Nephron (organoid): Measurements from ENCODE around the gene TRIB2.
A peak's percentile ranks its signal among the peaks of the same experiment; 100 is the strongest.

Experiments
- H3K27ac Mint-ChIP-seq, 3 experiments: 2 replicates each; pipeline ENCODE4 v1.8.0; 2020; ENCODE audit warnings: mixed read lengths in 3 of 3, mild to moderate bottlenecking in 2 of 3, moderate library complexity in 1 of 3
- H3K27me3 Mint-ChIP-seq: 2 replicates; pipeline ENCODE4 v1.8.0; 2021; ENCODE audit warnings: low read depth, mild to moderate bottlenecking, moderate library complexity, mixed read lengths
- H3K36me3 Mint-ChIP-seq: 2 replicates; pipeline ENCODE4 v1.8.0; 2020; ENCODE audit warnings: low read depth, mixed read lengths
- H3K4me1 Mint-ChIP-seq: 2 replicates; pipeline ENCODE4 v1.8.0; 2020; ENCODE audit warnings: mixed read lengths
- H3K4me3 Mint-ChIP-seq, 3 experiments: 2 replicates each; pipeline ENCODE4 v1.8.0; 2020; ENCODE audit warnings: mild to moderate bottlenecking in 3 of 3, mixed read lengths in 3 of 3, moderate library complexity in 2 of 3
- H3K9me3 Mint-ChIP-seq: 2 replicates; pipeline ENCODE4 v1.8.0; 2020; ENCODE audit warnings: mixed read lengths
- CTCF ChIP-seq, 3 experiments: fragments of 200-600 bp; sonication (generic); IDR thresholded peaks; one replicate each; pipeline ENCODE4 v1.5.0; 2021; ENCODE audit warnings: antibody characterized with exemption in 3 of 3; ENCODE audit not compliant: unreplicated experiment in 3 of 3

Gene TRIB2

GRCh38 chr2:12719400-12720277 is 2.9 kb downstream of the TRIB2 start:
- peak in 1 of 3 experiments; percentile 12 for TF ChIP-seq CTCF (IDR thresholded peaks at IDR 0.05; ENCODE audit: unreplicated experiment in 3 of 3)
- H3K4me1 Mint-ChIP-seq = peaks cover 55% of the 10 kb centered on the region
- peak overlapping the region; percentile 95 to 98 (median 96) for H3K27ac Mint-ChIP-seq
- H3K4me3 Mint-ChIP-seq = peak overlapping the region; percentile 98 to 99 (median 98)
- H3K9me3 Mint-ChIP-seq = no peaks in the 10 kb centered on the region
- H3K36me3 Mint-ChIP-seq = peaks cover 49% of the 10 kb centered on the region
- no peaks in the 10 kb centered on the region for H3K27me3 Mint-ChIP-seq

GRCh38 chr2:12720278-12720620 is 3.5 kb downstream of the TRIB2 start:
- TF ChIP-seq CTCF (IDR thresholded peaks at IDR 0.05; ENCODE audit: unreplicated experiment in 3 of 3) = no peak
- Mint-ChIP-seq H3K27ac (peak overlapping the region; percentile 95 to 98 (median 96)), H3K4me1 (peaks cover 57% of the 10 kb centered on the region), H3K27me3 (no peaks in the 10 kb centered on the region), H3K9me3 (no peaks in the 10 kb centered on the region), H3K4me3 (peak overlapping the region; percentile 98 to 99 (median 98)), H3K36me3 (peaks cover 56% of the 10 kb centered on the region)

- Mint-ChIP-seq H3K36me3 (peaks cover 62% of the 10 kb centered on the region), H3K9me3 (no peaks in the 10 kb centered on the region), H3K27ac (peak overlapping the region; percentile 95 to 98 (median 96)), H3K4me3 (peak overlapping the region; percentile 98 to 99 (median 98)), H3K27me3 (no peaks in the 10 kb centered on the region), H3K4me1 (peaks cover 57% of the 10 kb centered on the region)
- TF ChIP-seq CTCF (IDR thresholded peaks at IDR 0.05; ENCODE audit: unreplicated experiment in 3 of 3) = no peak
These were observed 4.1 kb downstream of the TRIB2 start for GRCh38 chr2:12720754-12721378.

- Mint-ChIP-seq H3K27ac (peak overlapping the region; percentile 2 to 98 (median 95)), H3K36me3 (peaks cover 70% of the 10 kb centered on the region), H3K4me3 (peak overlapping the region; percentile 98 to 99 (median 98)), H3K4me1 (peaks cover 66% of the 10 kb centered on the region), H3K27me3 (no peaks in the 10 kb centered on the region), H3K9me3 (no peaks in the 10 kb centered on the region)
- TF ChIP-seq CTCF (IDR thresholded peaks at IDR 0.05; ENCODE audit: unreplicated experiment in 3 of 3) = no peak
These were observed 5.1 kb downstream of the TRIB2 start for GRCh38 chr2:12721566-12722446.

- TF ChIP-seq CTCF (IDR thresholded peaks at IDR 0.05; ENCODE audit: unreplicated experiment in 3 of 3) = peak in 2 of 3 experiments; percentile 16 to 22
- Mint-ChIP-seq H3K9me3 (no peaks in the 10 kb centered on the region), H3K36me3 (peaks cover 76% of the 10 kb centered on the region), H3K27ac (peak overlapping the region; percentile 69 to 98 (median 95)), H3K27me3 (no peaks in the 10 kb centered on the region), H3K4me3 (peak overlapping the region; percentile 98 to 99 (median 98)), H3K4me1 (peaks cover 70% of the 10 kb centered on the region)
These were observed 5.9 kb downstream of the TRIB2 start for GRCh38 chr2:12722447-12723316.
